HG02885 (cell line): ENCODE data around the gene PTPN11.
"Not testable (repeated sequence)": the region's sequence is repeated elsewhere in the genome, so short reads cannot be mapped to it uniquely, and the experiment has no call there.

ENCODE experiments used
- ATAC-seq: cut with Tn5 transposase; IDR thresholded peaks from one replicate; pipeline ENCODE4 v1.9.1; 2021; ENCODE audit warnings: mild to moderate bottlenecking; ENCODE audit not compliant: unreplicated experiment, poor library complexity

The PTPN11 gene

DNA sequence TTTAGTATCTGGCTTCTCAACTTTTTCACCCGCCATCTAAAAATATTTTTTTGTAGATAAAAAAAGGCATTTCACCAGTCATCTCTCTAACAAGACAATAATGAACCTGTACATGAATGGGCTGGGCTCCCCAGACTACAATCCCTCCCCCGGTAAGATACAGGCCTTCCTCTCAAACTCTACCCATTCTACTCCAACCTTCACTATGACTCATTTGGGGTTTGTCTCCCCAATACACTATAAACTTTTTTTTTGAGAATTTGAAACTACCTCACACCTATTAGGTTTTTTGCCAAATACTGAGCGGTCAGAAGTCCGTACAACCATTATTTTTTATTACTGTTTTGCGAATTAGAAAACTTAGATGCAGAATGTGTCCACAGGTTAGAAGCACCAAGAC lies 10.1 kb upstream of the PTPN11 start:
- ATAC-seq: no peak

DNA sequence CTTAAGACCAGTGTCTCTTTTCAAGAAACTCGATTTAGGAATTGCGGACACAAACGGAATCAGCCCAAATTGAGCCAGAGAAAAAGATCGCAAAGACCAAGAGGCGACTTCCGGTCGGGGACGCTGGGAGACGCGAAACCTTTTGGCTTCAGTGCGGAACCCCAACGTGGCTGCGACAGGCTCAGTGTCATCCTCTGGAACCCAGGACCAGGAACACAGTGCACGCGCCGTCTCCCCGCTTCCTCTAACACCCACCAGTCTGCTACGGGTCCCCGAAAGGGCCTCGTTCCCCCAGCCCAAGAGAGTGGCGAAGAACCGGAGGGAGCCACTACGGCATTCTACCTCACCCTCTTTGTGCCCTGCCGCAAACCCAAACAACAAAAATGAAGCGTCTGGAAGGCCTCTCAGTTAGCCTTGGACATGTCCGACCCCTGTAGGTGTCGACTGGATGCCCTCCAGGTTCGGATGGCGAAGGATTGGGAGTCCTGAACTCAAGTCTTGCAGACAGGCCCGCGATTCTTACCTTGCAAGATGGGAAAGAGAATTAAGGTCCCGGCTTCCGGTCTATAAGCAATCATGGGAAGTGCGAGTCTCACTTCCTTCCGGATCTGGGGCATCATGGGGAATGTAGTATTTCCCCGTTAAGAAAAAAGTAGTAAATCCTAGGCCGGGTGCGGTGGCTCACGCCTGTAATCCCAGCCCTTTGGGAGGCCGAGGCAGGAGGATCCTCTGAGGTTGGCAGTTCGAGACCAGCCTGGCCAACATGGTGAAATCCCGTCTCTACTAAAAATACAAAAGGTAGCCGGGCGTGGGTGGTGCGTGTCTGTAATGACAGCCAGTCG lies 9.5 kb upstream of the PTPN11 start, which contains the start of gene RPL6:
Gene RPL6 (minus strand): TSS at position 542 of the 842 bp plus-strand sequence. CDS start 949 bp downstream, outside the sequence.
- ATAC-seq: peak; percentile 84

DNA sequence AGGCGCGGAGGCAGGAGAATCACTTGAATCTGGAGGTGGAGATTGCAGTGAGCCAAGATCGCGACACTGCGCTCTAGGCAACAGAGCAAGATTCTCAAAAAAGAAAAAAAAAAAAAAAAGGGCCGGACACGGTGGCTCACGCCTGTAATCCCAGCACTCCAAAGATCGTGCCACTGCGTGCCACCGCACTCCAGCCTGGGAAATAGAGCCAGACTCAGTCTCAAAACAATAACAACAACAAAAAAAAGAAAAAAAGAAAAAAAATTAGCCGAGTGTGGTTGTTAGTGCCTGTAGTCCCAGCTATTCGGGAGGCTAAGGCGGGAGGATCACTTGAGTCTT lies 8.9 kb upstream of the PTPN11 start:
- no peak for ATAC-seq

DNA sequence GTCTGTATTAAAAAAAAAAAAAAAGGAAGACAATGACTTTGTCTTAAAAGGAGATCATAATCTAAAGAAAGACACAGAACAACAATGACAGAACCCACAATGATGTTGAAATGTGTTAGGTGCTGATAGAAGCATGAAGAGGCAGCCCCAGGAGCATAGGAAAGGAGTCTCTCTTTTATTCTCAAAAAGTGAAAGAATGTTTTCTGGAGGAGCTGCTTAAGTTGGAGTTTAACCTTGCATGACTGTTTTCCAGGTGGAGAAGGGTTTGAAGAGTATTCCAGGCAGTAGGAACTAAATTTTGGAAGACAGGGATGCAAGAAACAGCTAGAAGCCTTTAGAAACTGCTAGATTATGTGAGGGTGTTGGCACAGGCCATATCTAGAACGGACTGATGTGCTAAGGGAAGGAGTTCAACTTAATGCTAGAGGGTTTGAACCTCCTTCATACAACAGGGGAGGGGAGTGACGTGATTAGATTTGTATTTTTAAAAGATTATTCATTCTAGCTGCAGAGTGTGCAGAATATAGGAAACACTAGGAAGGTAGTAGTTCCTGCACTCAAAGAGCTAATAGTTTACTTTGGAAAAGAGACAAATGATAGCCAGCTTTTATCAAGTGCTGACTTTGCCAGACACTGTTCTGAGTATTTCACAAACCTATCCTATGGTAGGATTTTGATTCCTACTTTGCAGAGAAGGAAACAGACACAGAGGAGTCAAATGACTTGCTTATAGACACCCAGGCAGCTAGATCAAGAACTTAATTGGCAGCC lies 4.7 kb upstream of the PTPN11 start:
- no peak for ATAC-seq

DNA sequence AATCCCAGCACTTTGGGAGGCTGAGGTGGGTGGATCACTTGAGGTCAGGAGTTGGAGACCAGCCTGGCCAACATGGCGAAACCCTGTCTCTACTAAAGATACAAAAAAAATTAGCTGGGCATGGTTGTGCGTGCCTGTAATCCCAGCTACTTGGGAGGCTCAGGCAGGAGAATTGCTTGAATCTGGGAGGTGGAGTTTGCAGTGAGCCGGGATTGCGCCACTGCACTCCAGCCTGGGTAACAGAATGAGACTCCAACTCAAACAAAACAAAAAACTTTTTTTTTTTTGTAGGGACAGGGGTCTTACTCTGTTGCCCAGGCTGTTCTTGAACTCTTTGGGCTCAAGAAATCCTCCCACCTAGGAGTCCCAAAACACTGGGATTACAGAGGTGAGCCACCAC lies 3.3 kb upstream of the PTPN11 start:
- ATAC-seq: not testable (repeated sequence)

DNA sequence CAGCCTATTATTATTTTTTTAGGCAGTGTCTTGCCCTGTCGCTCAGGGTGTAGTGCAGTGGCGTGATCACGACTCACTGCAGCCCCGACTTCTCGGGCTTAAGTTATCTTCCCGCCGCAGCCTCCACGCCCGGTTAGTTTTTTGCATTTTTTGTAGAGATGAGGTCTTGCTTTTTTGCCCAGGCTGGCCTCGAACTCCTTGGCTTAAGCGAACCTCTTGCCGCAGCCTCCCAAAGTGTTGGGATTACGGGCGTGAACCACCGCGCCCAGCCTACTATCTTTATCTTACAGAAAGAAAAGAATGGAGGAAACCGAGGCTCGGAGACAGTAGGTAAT lies 507 bp upstream of the PTPN11 start:
- no peak for ATAC-seq

DNA sequence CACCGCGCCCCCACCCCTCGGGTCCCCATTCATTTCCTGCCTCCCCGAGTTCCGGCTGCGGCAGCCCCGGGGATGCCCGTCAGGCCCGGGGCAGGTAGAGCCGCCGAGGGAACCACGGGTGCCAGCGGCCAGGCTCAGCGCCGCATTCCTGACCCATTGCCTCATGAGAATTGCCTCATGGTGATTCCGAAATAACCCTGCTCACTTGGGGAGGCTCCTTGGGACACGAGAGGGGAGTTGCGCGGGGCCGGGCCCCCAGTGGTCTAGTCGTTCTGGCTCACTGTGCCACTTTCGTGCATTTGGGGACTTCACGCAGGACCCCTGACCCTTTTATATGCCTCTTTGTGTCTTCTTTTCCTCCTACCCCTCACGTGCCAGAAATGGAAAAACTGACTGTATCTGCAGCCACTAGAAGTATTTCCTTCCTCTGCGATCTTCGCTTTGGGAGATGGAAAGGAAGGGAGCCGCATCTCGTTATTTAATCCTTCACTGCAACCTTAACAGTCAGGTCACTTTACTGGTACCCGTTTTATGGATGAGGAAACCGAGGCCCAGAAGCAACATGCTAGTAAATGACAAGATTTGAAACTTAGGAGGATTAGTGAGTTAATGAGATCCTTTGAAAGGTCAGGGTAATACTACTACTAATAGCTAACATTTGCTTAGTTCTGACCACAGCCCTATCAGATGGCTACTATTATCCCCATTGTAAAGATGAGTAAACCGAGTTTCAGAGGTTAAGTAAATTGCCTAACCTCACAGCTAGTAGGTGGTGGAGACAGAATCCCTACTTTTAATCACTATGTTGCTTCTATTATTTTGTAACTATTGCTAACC lies 768 bp downstream of the PTPN11 start:
- ATAC-seq: no peak

DNA sequence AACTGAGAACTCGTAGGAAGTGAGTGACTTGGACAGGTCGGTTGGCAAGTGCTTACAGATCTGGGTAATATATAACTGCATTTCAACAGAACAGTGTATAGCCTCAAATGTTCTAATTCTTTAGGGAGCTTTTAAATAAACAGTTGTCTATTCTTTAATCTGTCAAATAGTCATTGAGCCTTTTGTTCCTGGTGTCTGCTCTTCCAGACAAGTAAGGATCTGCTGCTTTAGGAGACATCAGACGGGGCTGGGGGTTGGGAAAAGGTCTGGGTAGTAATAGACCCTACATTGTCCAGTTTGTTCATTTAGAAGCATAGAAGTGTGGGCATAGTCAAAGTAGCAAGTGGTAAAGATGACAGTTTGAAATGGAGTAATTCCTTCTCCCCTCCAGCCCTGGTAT lies 2.0 kb downstream of the PTPN11 start:
- no peak for ATAC-seq

DNA sequence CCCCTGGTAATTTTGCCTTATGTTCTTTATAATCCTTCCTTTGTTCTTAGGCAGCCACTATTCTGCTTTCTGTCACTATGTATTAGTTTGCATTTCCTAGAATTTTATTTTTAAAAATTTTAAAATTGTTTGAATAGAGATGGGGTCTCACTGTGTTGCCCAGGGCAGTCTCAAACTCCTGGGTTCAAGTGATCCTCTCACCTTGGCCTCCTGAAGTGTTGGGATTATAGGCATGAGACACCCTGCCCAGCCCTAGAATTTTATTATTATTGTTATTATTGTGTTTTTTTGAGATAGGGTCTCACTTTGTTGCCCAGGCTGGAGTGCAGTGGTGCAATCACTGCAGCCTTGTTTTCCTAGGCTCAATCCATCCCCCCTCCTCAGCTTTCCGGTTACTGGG lies 2.6 kb downstream of the PTPN11 start:
- no peak for ATAC-seq

DNA sequence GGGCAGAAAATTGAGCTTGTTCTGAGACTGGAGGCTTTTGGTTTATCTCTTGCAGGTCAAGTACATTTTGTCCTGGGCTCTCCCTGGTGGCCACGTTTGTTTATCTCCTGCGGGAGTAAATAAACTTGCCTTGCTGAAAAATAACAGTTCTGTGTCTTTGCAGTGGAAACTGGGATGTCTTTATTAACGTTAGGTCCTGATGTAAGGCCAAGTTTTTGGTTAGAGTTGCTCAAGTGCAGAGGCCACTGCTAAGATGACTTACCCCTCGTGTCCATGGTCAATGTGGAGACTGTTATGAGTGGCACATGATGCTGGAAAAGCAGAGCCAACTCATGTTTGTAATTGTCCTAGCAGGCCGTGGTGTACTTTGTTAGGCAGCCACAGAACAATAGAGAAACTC lies 3.8 kb downstream of the PTPN11 start:
- no peak for ATAC-seq

DNA sequence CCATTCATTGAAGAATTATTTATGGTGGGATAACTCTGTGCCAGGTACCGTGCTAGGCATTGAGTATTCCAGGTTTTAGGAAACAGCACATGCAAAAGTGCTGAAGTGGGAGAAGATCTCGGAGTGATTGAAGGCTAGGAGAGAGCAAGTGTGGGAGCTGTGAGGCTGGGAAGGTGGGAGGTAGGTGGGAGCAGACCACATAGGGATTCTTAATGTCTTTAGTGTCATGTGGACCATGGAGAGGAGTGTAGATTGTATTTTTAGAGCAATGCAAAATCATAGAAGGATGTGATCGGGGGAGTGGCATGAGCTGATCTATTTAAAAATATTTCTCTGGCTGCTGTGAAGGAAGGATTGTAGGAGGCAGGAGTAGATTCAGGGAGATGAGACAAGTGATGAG lies 5.4 kb downstream of the PTPN11 start:
- ATAC-seq: no peak

DNA sequence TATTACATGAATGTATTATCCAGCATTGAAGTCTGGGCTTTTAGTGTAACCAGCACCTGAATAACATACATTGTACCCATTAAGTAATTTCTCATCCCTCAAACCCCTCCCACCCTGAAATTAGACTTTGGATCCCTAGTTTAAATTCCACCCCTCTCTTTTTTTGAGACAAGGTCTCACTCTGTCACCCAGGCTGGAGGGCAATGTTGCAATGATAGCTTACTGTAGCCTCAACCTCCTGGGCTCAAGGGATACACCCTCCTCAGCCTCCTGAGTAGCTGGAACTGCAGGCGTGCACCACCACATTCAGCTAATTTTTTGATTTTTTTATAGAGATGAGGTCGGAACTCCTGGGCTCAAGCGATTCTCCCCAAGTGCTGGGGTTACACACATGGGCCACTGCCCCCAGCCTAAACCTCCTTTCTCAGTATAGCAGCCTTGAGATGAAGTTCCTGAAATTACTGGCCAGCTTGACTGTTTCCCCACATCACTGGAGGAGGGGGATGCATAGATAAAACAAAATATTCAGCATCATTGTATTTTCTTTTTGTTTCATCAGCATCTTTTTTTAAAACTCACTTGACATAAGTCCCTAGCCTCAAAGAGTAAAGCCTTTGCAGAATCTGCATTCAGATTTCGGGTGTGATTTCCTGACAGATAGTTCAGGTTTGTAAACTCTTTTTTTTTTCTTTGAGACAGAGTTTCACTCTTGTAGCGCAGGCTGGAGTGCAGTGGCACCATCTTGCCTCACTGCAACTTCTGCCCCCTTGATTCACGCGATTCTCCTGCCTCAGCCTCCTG lies 7.0 kb downstream of the PTPN11 start:
- ATAC-seq: no peak

DNA sequence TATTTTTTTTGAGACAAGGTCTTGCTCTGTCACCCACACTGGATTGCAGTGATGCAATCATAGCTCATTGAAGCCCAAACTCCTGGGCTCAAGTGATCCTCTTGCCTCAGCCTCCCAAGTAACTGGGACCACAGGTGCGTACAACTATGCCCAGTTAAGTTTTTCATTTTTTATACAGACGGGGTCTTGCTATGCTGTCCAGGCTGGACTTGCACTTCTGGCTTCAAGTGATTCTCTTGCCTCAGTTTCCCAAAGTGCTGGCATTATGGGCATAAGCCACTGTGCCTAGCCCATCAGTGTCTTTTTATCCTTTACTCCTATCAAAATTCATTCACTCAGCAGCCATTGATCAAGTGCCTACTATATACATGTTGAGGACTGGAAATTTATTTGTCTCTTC lies 9.0 kb downstream of the PTPN11 start:
- no peak for ATAC-seq

DNA sequence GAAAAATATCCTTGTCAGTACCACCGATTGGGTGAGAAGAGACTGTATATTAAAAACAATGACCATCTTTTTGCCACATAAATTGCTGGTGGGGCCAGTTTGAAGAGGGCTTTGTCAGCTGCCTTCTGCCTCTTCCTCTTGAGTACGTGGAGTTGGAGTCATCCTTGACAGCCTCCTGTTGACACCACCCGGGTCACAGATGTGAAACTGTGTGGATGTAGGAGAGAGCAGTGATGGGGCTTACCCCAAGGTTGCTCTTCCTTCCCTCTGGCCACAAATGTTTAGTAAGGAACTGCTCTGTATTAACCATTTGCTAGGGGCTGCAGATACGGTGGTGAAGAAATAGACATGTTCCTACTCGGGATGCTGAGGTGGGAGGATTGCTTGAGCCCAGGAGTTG lies 12.2 kb downstream of the PTPN11 start:
- ATAC-seq: no peak

DNA sequence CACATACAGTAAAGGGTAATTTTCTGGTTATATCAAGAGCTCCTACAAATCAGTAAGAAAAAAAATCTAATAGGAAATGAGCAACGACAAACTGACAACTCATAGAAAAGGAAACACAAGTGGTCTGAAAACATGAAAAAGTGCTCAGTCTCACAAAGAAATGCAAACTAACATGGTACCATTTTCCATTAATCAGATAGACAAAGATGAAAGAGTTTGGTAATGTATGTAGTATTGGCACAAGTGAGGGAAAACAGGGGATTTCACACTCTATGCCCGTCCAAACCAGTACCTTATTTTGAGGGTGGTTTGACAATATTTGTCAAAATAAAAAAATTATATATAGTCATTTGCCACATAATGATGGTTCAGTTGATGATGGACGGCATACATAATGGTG lies 13.2 kb downstream of the PTPN11 start:
- ATAC-seq: no peak

DNA sequence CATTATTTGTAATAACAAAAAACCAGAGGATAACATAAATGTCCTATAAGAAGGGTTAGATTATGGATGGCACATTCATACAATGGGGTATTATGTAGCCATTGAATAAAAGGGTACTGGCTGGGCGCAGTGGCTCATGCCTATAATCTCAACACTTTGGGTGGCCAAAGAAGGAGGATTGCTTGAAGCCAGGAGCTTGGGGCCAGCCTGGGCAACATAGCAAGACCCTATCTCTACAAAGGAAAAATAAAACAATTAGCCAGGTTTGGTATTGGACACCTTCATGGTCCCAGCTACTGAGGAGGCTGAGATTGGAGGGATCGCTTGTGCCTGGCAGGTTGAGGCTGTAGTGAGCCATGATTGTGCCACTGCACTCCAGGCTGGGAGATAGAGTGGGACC lies 14.8 kb downstream of the PTPN11 start:
- no peak for ATAC-seq

DNA sequence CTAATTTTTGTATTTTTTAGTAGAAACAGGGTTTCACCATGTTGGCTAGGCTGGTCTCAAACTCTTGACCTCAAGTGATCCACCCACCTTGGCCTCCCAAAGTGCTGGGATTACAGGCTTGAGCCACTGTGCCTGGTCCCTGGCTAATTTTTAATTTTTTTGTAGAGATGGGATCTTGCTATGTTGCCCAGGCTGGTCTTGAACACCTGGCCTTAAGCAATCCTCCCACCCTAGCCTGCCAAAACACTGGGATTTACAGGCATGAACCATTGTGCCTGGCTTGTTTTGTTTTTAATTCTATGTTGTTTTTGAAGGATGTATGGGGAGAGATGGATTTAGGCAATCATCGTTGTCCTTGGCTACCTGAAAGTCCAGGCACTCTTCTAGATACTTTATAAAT lies 19.9 kb downstream of the PTPN11 start:
- not testable (repeated sequence) for ATAC-seq

DNA sequence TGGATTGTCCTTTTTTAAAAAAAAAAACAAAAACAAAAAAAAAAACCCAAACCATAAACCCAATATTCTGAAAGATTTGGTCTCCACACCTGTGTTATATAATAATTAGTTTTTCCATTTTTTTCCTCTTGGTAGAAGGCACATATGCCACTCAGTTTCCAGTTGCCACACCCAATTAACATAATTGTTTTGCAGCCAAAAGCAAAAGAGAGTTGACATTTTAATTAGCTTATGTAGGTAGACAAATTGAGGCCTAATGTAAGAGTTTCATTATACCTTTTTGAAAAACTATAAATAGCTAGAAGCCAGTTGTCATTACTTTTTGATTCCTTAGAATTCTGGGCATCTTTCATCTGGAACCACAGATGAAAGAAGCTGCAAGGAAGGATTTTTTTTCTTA lies 21.0 kb downstream of the PTPN11 start:
- ATAC-seq: no peak

DNA sequence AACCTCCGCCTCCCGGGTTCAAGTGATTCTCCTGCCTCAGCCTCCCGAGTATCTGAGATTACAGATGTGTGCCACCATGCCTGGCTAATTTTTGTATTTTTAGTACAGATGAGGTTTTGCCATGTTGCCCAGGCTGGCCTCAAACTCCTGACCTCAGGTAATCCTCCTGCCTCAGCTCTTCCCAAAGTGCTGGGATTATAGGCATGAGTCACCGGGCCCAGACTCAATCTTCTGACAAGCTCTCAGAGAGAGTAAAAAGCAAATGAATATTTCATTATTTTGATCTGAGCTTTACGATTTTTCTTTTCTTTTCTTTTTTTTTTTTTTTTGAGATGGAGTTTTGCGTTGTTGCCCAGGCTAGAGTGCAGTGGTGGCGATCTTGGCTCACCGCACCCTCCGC lies 21.9 kb downstream of the PTPN11 start:
- ATAC-seq: not testable (repeated sequence)

DNA sequence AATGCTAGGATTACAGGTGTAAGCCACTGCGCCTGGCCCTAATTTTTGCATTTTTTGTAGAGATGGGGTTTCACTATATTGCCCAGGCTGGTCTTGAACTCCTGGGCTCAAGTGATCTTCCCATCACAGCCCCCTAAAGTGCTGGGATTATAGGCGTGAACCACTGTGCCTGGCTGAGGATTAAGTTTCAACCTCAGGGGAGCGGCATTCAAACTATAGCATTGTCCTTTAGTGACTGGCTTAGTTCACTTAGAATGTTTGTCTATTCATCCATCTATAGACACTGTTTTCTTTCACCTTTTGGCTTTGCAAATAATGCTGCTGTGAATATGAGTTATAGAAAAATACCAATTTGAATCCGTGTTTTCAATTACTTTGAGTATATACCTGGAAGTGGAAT lies 25.2 kb downstream of the PTPN11 start:
- ATAC-seq: no peak
